GM19455 (cell line): ENCODE measurements around the gene PDCD1.

Experiments
- ATAC-seq: cut with Tn5 transposase; IDR thresholded peaks from one replicate; pipeline ENCODE4 v1.9.1; 2021; ENCODE audit not compliant: unreplicated experiment

PDCD1 gene

GRCh38 chr2:241895712-241896641 is 37.3 kb upstream of the PDCD1 start:
- no peak for ATAC-seq

GRCh38 chr2:241895427-241895711 is 36.7 kb upstream of the PDCD1 start:
- ATAC-seq = no peak

- no peak for ATAC-seq
These were observed 36.2 kb upstream of the PDCD1 start for GRCh38 chr2:241894681-241895426.

GRCh38 chr2:241894056-241894641 is 35.5 kb upstream of the PDCD1 start:
- no peak for ATAC-seq

- no peak for ATAC-seq
These were observed 34.6 kb upstream of the PDCD1 start for GRCh38 chr2:241893265-241893664.

GRCh38 chr2:241892299-241893137 is 33.8 kb upstream of the PDCD1 start:
- no peak for ATAC-seq

- ATAC-seq = no peak
These were observed 33.2 kb upstream of the PDCD1 start for GRCh38 chr2:241891988-241892298.

- ATAC-seq = no peak
These were observed 32.8 kb upstream of the PDCD1 start for GRCh38 chr2:241891315-241891987.

GRCh38 chr2:241890524-241891235 is 32.0 kb upstream of the PDCD1 start:
- no peak for ATAC-seq

GRCh38 chr2:241888641-241889040 is 29.9 kb upstream of the PDCD1 start:
- ATAC-seq = no peak

- ATAC-seq = no peak
These were observed 29.3 kb upstream of the PDCD1 start for GRCh38 chr2:241887806-241888522.

- no peak for ATAC-seq
These were observed 28.2 kb upstream of the PDCD1 start for GRCh38 chr2:241886840-241887447.

GRCh38 chr2:241885946-241886643 is 27.4 kb upstream of the PDCD1 start:
- no peak for ATAC-seq

- no peak for ATAC-seq
These were observed 26.7 kb upstream of the PDCD1 start for GRCh38 chr2:241885291-241885945.

GRCh38 chr2:241884951-241885290 is 26.2 kb upstream of the PDCD1 start:
- no peak for ATAC-seq

- ATAC-seq = peak; percentile 65
These were observed 23.5 kb upstream of the PDCD1 start for GRCh38 chr2:241882091-241882625.

- no peak for ATAC-seq
These were observed 21.8 kb upstream of the PDCD1 start for GRCh38 chr2:241880311-241881073.
